ENCODE data around the gene PEG3.

The PEG3 gene

GRCh38 chr19:56806639-56807038 is 33.9 kb downstream of the PEG3 start:
- DNase-seq: no peak
